Retinal pigment epithelial cell (primary cell): ENCODE results near the gene NFYA.

ENCODE experiments used
- DNase-seq: peaks from one replicate; pipeline ENCODE4 v3.0.0-alpha.2; 2010; ENCODE audit warnings: low read depth
- H3K4me3 ChIP-seq: 2 replicates; pipeline ENCODE4 v1.5.1; 2011; ENCODE audit warnings: mild to moderate bottlenecking, low read length, control low read depth, moderate library complexity
- CTCF ChIP-seq: conservative IDR thresholded peaks from 2 replicates; pipeline ENCODE4 v1.5.1; 2011; ENCODE audit warnings: low read depth, low read length, control low read depth, inconsistent platforms

Gene NFYA

DNA sequence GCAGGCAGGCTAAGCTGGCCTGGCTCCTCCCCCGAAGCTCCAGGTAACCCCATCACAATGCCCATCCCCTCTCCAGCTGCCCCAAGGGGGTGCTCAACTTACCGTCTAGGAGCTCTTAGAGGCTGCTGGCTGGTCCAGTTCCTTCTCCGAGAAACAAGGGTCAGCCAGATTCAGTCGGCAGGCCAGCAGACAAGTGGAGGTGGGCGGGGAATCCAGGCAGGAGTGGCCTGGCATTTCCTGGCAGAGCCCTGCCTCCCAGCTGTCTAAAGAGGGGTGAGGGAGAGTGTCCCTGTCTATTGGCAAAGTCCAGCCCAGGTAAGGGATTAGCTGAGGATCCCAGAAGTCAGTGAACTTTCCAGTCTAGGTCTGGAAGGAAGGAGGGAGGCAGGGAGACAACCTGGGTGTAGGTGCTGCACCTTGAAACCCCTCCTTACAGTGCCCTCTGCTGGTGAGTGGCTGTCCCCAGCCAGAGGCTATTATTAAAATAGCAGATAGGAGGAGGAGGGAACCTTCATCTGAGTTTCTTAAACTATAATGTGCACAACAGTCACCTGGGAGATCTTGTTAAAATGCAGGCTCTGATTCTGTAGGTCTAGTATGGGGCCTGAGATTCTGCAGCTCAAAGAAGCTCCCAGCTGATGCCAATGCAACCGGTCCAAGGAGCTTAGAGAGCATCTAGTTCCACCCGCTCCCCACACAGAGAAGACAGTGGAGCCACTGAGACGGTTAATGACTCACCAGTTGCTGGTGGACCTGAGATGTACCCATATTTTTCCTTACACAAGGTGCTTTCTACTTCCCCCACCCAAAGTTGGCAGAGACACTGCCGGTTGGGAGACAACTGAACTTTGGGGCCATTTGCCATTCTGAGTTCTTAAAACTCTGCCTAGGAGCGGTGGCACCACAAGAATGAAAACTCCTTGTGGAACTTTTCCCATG is 33.4 kb upstream of the NFYA start, which contains the start of gene UNC5CL:
Gene UNC5CL (minus strand): TSS at position 162 of the 939 bp plus-strand sequence. CDS start 4,147 bp downstream, outside the sequence.
- no peak for DNase-seq
- TF ChIP-seq CTCF, result peak; percentile 87
- no peak within 1 kb of the TSS for H3K4me3 ChIP-seq

DNA sequence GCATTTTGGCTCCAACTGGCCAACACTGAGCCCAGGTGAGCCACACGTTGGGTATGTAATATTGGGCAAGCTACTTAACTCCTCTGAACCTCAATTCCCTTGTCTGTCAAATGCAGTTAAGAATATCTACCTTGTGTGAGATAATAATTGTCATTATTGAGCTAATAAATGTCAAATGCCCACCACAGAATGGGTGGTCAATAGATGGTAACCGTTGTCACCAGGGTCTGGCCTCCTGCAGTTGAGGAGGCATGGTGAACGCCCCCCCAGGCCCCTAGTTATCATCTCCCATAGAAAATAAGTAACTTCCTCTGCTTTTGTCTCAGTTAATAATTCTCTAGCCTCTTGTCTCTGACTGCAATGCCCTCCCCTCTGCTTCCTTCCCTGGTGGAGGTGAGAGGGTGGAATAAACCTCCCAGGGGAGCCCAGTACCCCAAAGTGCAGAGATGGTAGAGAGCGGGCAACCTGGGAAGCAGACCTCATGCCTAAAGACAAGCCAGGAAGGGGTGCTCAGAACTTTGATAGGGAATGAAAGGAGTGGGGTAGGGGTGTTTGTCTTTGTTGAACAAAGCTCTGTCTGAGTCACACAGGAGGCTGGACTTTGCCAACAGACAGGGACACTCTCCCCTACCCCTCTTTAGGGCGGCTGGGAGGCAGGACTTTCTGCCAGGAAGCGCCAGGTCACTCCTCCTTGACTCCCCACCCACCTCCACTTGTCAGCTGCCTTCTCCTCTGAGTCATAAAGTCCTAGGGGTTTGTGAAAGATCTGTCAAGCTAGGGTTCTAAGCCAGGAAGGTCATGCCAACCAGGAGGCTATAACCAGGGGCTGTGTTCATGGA is 32.5 kb upstream of the NFYA start:
- TF ChIP-seq CTCF, result no peak
- no peak for DNase-seq
- no peak overlapping the region for H3K4me3 ChIP-seq

- no peak for TF ChIP-seq CTCF
- H3K4me3 ChIP-seq, result no peak overlapping the region
- no peak for DNase-seq
Measured at GRCh38 chr6:41040940-41041536, 31.7 kb upstream of the NFYA start.

DNA sequence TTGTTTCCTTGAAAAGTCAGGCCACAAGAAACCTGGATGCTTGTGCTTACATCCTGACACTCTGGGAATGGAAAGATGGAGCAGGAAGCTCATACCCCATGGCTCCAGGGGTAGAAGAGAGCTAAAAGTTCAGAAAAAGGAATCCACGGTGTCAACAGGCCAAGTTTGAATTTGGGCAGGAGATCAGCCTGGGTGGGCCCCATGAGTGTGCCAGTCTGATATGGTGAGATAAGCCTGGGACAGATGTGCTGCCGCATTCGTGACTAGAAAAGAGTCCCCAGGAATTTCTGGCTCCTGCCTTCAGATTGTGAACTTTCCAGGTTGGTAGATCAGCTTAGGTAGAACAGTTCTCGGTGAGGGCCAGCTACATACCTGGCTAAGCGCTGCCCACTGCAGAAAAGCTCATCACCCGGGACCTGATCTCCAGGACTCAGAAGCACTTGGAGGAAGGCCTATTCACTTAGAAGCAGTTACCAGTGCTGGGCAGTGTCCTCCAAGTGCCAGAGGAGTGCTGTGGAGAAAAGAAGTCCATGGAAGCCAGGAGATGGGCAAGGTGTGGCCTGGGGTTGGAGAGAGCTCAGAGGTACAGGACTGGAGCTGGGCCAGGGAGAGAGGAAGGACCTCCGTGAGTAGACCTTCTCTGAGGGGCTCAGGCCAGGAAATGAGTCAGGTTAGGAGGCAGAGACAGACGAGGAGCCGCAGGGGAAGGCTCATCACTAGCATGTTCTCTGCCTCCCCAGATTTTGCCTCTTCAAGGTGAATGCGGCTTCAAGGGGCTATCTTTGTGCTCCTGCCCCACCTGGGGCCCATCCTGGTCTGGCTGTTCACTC is 30.3 kb upstream of the NFYA start, which contains the start of gene TSPO2:
Gene TSPO2 (plus strand): TSS at position 242 of the 830 bp plus-strand sequence. CDS start 519 bp downstream, at position 761.
- TF ChIP-seq CTCF, result no peak
- DNase-seq, result no peak
- H3K4me3 ChIP-seq, result no peak within 1 kb of the TSS

DNA sequence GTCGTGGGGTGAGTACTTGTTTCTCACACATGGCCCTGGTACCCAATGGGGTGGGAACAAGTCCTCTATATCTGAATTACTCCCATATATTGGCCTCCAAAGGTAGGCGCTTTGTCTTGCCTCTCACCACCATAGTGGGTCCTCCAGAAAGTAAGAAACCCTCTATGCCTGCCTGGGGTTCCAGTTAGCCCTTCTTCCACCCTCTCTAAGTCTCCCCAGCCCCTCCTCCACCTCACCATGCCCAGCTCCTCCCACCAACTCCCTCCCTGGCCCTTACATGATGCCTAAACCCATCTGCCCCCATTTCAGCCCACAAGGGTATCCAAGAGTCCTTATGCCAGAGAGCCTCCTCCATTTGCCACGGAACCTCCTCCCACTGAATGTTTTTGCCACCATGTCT is 29.6 kb upstream of the NFYA start:
- no peak for DNase-seq
- H3K4me3 ChIP-seq, result no peak overlapping the region
- no peak for TF ChIP-seq CTCF

DNA sequence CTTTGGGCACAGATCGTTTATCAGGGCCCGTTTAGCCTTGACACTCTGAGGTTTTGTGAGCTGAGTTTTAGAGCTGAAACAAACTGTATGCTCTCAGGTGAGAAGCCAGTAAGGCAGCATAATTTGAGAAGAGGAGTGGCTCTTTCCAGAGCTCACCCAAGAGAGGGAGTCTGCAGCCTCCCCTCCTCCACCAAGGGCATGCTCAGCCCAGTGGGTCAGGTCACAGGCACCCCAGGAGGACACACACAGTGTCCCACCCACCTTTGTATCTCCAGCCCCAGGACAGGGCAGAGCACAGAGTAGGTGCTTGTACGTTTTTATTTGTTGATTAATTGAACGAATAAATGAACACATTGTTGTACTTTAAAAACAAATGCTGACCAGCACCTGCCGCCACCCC is 27.1 kb upstream of the NFYA start:
- no peak for TF ChIP-seq CTCF
- no peak overlapping the region for H3K4me3 ChIP-seq
- DNase-seq, result no peak
